PC-3 (cell line): ENCODE data around the gene KCNK16. TPM values are rescaled to one million over a fixed set of nuclear protein-coding genes. Genes with fewer than 3 reads are reported as not detected.
"Not testable (repeated sequence)": the region's sequence is repeated elsewhere in the genome, so short reads cannot be mapped to it uniquely, and the experiment has no call there.

Source experiments
- ATAC-seq: fragments of 200-7000 bp; cut with Tn5 transposase; 2 replicates; pipeline ENCODE4 v1.9.1; 2020; ENCODE audit warnings: mild to moderate bottlenecking, moderate library complexity
- BruUV-seq: library from RNA; stranded (reverse); fragments of 400-500 nt; replicated peaks from 2 replicates; lab custom pipeline; 2021; lab: Mats Ljungman, UMichigan
- CTCF ChIA-PET: fragments of 300-600 bp; sonication (Branson Sonifier 250); formaldehyde crosslinking; loops from one replicate; lab custom pipeline; 2022; ENCODE audit warnings: antibody characterized with exemption; lab: Charles Lee
- POLR2A ChIA-PET: fragments of 300-600 bp; sonication (Branson Sonifier 250); formaldehyde crosslinking; loops from one replicate; lab custom pipeline; 2022; ENCODE audit warnings: antibody characterized with exemption; ENCODE audit not compliant: unreplicated experiment; lab: Charles Lee
- DNase-seq: peaks from one replicate; pipeline ENCODE4 v3.0.0-alpha.2; 2015
- H2AFZ ChIP-seq: fragments of 300-600 bp; sonication (generic); 2 replicates; pipeline ENCODE4 v1.6.0; 2016; ENCODE audit warnings: antibody characterized with exemption, low read length
- H3F3A ChIP-seq: fragments of 300-600 bp; sonication (generic); one replicate; pipeline ENCODE4 v1.6.0; 2017; ENCODE audit warnings: antibody characterized with exemption, low read length, control low read depth, mild to moderate bottlenecking; ENCODE audit not compliant: unreplicated experiment
- H3K27ac ChIP-seq: fragments of 300-600 bp; sonication (generic); 2 replicates; pipeline ENCODE4 v1.5.1; 2016; ENCODE audit warnings: mild to moderate bottlenecking, low read length
- H3K27me3 ChIP-seq: fragments of 300-600 bp; sonication (generic); 2 replicates; pipeline ENCODE4 v1.6.1; 2016; ENCODE audit warnings: low read length, mixed read lengths
- H3K36me3 ChIP-seq: fragments of 300-600 bp; sonication (generic); 2 replicates; pipeline ENCODE4 v1.6.1; 2016; ENCODE audit warnings: low read depth, mixed run types, low read length, mixed read lengths
- H3K4me1 ChIP-seq: fragments of 300-600 bp; sonication (generic); 2 replicates; pipeline ENCODE4 v1.5.1; 2016; ENCODE audit warnings: low read length; ENCODE audit not compliant: insufficient read depth
- H3K4me2 ChIP-seq: fragments of 300-600 bp; sonication (generic); 2 replicates; pipeline ENCODE4 v1.6.0; 2016; ENCODE audit warnings: low read length
- H3K4me3 ChIP-seq: fragments of 300-600 bp; sonication (generic); 2 replicates; pipeline ENCODE4 v1.5.1; 2016; ENCODE audit warnings: mild to moderate bottlenecking, low read length, mixed read lengths
- H3K79me2 ChIP-seq: fragments of 300-600 bp; sonication (generic); 2 replicates; pipeline ENCODE4 v1.6.1; 2017; ENCODE audit warnings: low read length, mixed read lengths
- H3K9ac ChIP-seq: fragments of 300-600 bp; sonication (generic); 2 replicates; pipeline ENCODE4 v1.6.0; 2016; ENCODE audit warnings: mild to moderate bottlenecking, low read length
- H3K9me2 ChIP-seq: fragments of 300-600 bp; sonication (generic); replicated peaks from 2 replicates; pipeline ENCODE4 v1.6.1; 2016; ENCODE audit warnings: mixed run types, low read length, mixed read lengths
- H3K9me3 ChIP-seq: fragments of 300-600 bp; sonication (generic); 2 replicates; pipeline ENCODE4 v1.6.1; 2016; ENCODE audit warnings: low read length, mixed read lengths
- H4K20me1 ChIP-seq: fragments of 300-600 bp; sonication (generic); 2 replicates; pipeline ENCODE4 v1.6.1; 2016; ENCODE audit warnings: low read length, mixed read lengths
- EZH2 ChIP-seq: fragments of 300-600 bp; sonication (generic); IDR thresholded peaks from one replicate; pipeline ENCODE4 v1.6.1; 2017; ENCODE audit warnings: antibody characterized with exemption, mild to moderate bottlenecking, low read length; ENCODE audit not compliant: unreplicated experiment
- EZH2phosphoT487 ChIP-seq: fragments of 300-600 bp; sonication (generic); IDR thresholded peaks from 2 replicates; pipeline ENCODE4 v1.6.1; 2018; ENCODE audit warnings: mild to moderate bottlenecking, antibody characterized with exemption, low read length, borderline replicate concordance
- intact Hi-C: fragments of 100-400 bp; cut with micrococcal nuclease; formaldehyde crosslinking; loops from 2 replicates; pipeline ENCODE4 v1.9.0; 2023
- total RNA-seq: library from RNA; depleted of rRNA; stranded (reverse); fragments of >200 nt; gene quantifications from 2 replicates; pipeline ENCODE4 v1.2.3, GENCODE V29; 2014
- TF ChIP-seq, protein P1 (sequence below): fragments of 300-600 bp; sonication (generic); conservative IDR thresholded peaks from 2 replicates; pipeline ENCODE4 v1.5.1; 2017; ENCODE audit warnings: antibody characterized with exemption, low read depth, mild to moderate bottlenecking, low read length

Gene KCNK16
- total RNA-seq, 1 experiment from 2014 or later = not detected

DNA sequence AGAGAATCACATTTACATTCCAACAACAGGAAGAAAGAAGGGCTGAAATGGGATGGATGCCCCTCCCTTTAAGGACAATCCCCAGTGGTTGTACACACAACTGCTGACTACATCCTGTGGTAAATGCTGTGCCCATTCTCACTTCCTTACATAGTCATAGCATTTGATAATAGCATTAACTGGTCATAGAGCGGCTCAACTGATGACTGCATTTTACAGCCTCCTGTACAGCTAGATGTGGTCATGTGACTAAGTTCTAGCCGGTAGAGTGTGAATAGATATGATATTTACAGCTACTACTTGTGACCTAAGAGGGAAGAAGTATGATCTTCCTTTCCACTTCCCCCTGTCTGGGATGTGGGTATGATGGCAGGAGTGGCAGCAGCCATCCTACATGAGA, 33.0 kb downstream of the KCNK16 start:
- ChIA-PET POLR2A (no interaction called here), CTCF (no interaction called here)
- no peaks in the 10 kb centered on the region for H4K20me1 ChIP-seq
- H3K9ac ChIP-seq = no peak overlapping the region
- intact Hi-C loops = no loop called here
- no peak overlapping the region for H2AFZ ChIP-seq
- H3K27me3 ChIP-seq = 0 out of 2 replicates have a peak, but pooled peaks cover 6% of the 10 kb centered on the region
- H3F3A ChIP-seq = no peaks in the 10 kb centered on the region
- peak; percentile 19 for DNase-seq
- no peak overlapping the region for H3K4me3 ChIP-seq
- H3K9me2 ChIP-seq = no peaks in the 10 kb centered on the region
- ATAC-seq = no peak
- H3K79me2 ChIP-seq = no peaks in the 10 kb centered on the region
- no TSS peak for BruUV-seq
- no peaks in the 10 kb centered on the region for H3K36me3 ChIP-seq
- no peak overlapping the region for H3K27ac ChIP-seq
- peaks cover 7% of the 10 kb centered on the region; the same call in 1 of the 2 replicates for H3K4me1 ChIP-seq
- TF ChIP-seq EZH2 = no peak
- no peak for TF ChIP-seq EZH2phosphoT487
- TF ChIP-seq, protein P1, sequence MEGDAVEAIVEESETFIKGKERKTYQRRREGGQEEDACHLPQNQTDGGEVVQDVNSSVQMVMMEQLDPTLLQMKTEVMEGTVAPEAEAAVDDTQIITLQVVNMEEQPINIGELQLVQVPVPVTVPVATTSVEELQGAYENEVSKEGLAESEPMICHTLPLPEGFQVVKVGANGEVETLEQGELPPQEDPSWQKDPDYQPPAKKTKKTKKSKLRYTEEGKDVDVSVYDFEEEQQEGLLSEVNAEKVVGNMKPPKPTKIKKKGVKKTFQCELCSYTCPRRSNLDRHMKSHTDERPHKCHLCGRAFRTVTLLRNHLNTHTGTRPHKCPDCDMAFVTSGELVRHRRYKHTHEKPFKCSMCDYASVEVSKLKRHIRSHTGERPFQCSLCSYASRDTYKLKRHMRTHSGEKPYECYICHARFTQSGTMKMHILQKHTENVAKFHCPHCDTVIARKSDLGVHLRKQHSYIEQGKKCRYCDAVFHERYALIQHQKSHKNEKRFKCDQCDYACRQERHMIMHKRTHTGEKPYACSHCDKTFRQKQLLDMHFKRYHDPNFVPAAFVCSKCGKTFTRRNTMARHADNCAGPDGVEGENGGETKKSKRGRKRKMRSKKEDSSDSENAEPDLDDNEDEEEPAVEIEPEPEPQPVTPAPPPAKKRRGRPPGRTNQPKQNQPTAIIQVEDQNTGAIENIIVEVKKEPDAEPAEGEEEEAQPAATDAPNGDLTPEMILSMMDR = no peak
- H3K4me2 ChIP-seq = no peak overlapping the region
- H3K9me3 ChIP-seq = no peaks in the 10 kb centered on the region

DNA sequence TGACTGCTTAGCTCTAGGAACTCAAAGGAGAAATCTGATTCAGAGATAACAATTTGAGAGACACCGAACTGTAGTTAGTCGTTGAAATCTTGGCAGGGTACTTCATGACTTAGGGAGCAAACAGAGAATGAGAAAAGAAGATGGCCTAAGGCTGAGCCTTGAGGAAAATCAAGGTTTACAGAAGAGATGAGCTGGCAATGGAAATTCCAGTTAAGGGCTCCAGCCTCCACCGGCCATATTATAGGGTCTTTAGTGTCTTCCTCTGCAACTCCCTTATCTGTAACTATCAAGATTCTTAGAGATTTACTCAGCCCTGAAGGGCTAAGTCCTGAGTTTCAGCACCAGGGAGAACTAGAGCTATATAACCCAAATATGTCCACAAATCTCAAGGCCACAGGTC, 34.9 kb downstream of the KCNK16 start:
- no TSS peak for BruUV-seq
- intact Hi-C loops = no loop called here
- Histone ChIP-seq H4K20me1 (no peaks in the 10 kb centered on the region), H3F3A (no peaks in the 10 kb centered on the region), H3K27ac (no peak overlapping the region), H3K4me3 (no peak overlapping the region), H3K4me1 (peaks cover 7% of the 10 kb centered on the region; the same call in 1 of the 2 replicates), H2AFZ (no peak overlapping the region), H3K36me3 (no peaks in the 10 kb centered on the region), H3K27me3 (no peaks in the 10 kb centered on the region), H3K4me2 (no peak overlapping the region), H3K9me2 (no peaks in the 10 kb centered on the region), H3K9me3 (no peaks in the 10 kb centered on the region), H3K79me2 (no peaks in the 10 kb centered on the region), H3K9ac (no peak overlapping the region)
- ATAC-seq = no peak
- peak; percentile 43 for DNase-seq
- CTCF ChIA-PET = no interaction called here
- POLR2A ChIA-PET = no interaction called here
- TF ChIP-seq EZH2phosphoT487 (no peak), EZH2 (no peak)
- TF ChIP-seq, protein P1 = no peak

DNA sequence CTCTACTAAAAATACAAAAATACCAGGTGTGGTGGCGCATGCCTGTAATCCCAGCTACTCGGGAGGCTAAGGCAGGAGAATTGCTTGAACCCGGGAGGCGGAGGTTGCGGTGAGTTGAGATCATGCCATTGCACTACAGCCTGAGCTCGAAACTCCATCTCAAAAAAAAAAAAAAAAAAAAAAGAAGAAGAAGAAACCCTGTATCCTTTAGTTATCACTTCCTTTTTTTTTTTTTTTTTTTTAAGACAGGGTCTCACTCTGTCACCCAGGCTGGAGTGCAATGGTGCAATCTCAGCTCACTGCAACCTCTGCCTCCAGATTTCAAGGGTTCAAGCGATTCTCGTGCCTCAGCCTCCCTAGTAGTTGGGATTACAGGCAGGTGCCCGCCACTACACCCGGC, 35.9 kb downstream of the KCNK16 start:
- H4K20me1 ChIP-seq, POLR2A ChIA-PET, H3K9me3 ChIP-seq, H3K4me2 ChIP-seq, H3K27me3 ChIP-seq, BruUV-seq, H3K4me1 ChIP-seq, DNase-seq, CTCF ChIA-PET, H3K36me3 ChIP-seq, intact Hi-C loops, H2AFZ ChIP-seq, H3K9me2 ChIP-seq, H3K79me2 ChIP-seq, H3F3A ChIP-seq, ATAC-seq, H3K4me3 ChIP-seq, H3K9ac ChIP-seq, H3K27ac ChIP-seq: not testable (repeated sequence)
